Tibial artery (tissue), 4 donors: Measurements from ENCODE around the gene PTBP3.

Experiments used
- DNase-seq, 2 donors: peaks; one replicate each; pipeline ENCODE4 v3.0.0-alpha.2; 2019
- H3K27ac ChIP-seq, 2 donors: fragments of 200-600 bp; sonication (generic) in 1 of 2; 1 replicate in 1 of 2; 2 replicates in 1 of 2; pipeline ENCODE4 v1.5.1; 2018 to 2019; ENCODE audit warnings: mild to moderate bottlenecking in 1 of 2
- H3K27me3 ChIP-seq, 2 donors: fragments of 200-600 bp; sonication (generic) in 1 of 2; one replicate each; pipeline versions ENCODE4 v1.5.1 to v1.6.0; 2016 to 2019
- H3K36me3 ChIP-seq, 3 donors: fragments of 200-600 bp; sonication (generic) in 2 of 3; one replicate each; pipeline ENCODE4 v1.5.1; 2016 to 2019; ENCODE audit warnings: mild to moderate bottlenecking in 2 of 3
- H3K4me1 ChIP-seq, 4 donors: fragments of 200-600 bp; sonication (generic) in 2 of 4; 1 replicate in 3 of 4; 2 replicates in 1 of 4; pipeline ENCODE4 v1.5.1; 2016 to 2019
- H3K4me3 ChIP-seq, 2 donors: fragments of 200-600 bp; sonication (generic) in 1 of 2; 1 replicate in 1 of 2; 2 replicates in 1 of 2; pipeline ENCODE4 v1.5.1; 2018 to 2019; ENCODE audit warnings: mild to moderate bottlenecking in 2 of 2
- H3K9me3 ChIP-seq, 3 donors: fragments of 200-600 bp; sonication (generic) in 1 of 3; one replicate each; pipeline ENCODE4 v1.5.1; 2016 to 2019
- CTCF ChIP-seq, 2 experiments: fragments of 200-600 bp in 1 of 2; fragments of 450-650 bp in 1 of 2; IDR thresholded peaks; one replicate each; pipeline ENCODE4 v1.5.1; 2017 to 2019; ENCODE audit warnings: antibody characterized with exemption in 2 of 2, mild to moderate bottlenecking in 1 of 2, moderate library complexity in 1 of 2
- intact Hi-C: fragments of 100-400 bp; cut with DNase I; formaldehyde crosslinking; loops from one replicate; pipeline ENCODE4 v1.15.0; 2023; ENCODE audit warnings: low total_unique reads

PTBP3 gene

DNA sequence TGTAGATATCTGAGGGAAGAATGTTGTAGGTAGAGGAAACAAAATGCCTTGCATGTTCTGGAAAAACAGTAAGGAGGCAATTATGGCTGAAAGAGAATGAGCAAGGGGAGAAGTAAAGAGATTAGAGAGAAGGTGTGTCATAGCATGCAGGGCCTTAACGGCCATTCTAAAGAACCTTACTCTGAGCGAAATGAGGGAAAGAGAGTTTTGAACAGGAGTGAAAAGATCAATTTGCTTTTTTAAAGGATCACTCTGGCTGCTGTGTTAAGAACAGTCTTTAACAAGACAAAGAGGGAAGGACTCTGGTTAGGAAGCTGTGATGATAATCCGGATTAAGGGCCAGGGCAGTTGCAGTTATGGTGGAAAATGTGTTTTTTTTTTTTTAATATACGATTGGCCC lies 22.6 kb downstream of the PTBP3 start:
- H3K36me3 ChIP-seq = no peaks in the 10 kb centered on the region
- H3K9me3 ChIP-seq = no peaks in the 10 kb centered on the region
- no peak overlapping the region for H3K27ac ChIP-seq
- intact Hi-C loops = no loop called here
- H3K4me3 ChIP-seq = no peak overlapping the region
- no peak for DNase-seq
- no peak for TF ChIP-seq CTCF (IDR thresholded peaks at IDR 0.05)
- H3K27me3 ChIP-seq = no peaks in the 10 kb centered on the region
- peaks cover 0 to 14% (median 0%) of the 10 kb centered on the region in 4 donors for H3K4me1 ChIP-seq

GRCh38 chr9:112308588-112308987 lies 24.8 kb downstream of the PTBP3 start:
- TF ChIP-seq CTCF (IDR thresholded peaks at IDR 0.05) = no peak
- peaks cover 0 to under 1% (median 0%) of the 10 kb centered on the region in 4 donors for H3K4me1 ChIP-seq
- H3K36me3 ChIP-seq = no peaks in the 10 kb centered on the region
- no peaks in the 10 kb centered on the region for H3K9me3 ChIP-seq
- no peak overlapping the region for H3K4me3 ChIP-seq
- no peak for DNase-seq
- no peaks in the 10 kb centered on the region for H3K27me3 ChIP-seq
- intact Hi-C loops = no loop called here
- no peak overlapping the region for H3K27ac ChIP-seq

DNA sequence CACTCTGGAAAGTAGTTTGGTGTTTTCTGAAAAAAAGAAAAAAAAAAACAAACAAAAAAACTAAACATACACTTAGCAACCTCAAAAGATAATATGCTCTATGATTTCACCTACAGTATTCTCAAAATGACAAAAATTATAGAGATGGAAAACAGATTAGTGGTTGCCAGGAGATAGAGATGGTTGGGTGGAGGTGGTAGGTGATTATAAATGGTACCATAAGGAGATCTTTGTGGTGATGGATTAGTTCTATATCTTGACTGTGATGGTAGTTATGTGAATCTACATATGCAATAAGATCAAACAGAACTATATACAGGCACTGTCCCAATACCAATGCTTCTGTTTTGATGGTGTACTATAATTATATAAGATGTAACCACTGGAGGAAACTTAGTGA lies 32.0 kb downstream of the PTBP3 start:
- no peak overlapping the region for H3K4me3 ChIP-seq
- H3K27me3 ChIP-seq = no peaks in the 10 kb centered on the region
- H3K9me3 ChIP-seq = no peaks in the 10 kb centered on the region
- H3K36me3 ChIP-seq = no peaks in the 10 kb centered on the region
- no peak overlapping the region for H3K27ac ChIP-seq
- TF ChIP-seq CTCF (IDR thresholded peaks at IDR 0.05) = no peak
- no peak for DNase-seq
- peaks cover 0 to 19% (median 4%) of the 10 kb centered on the region in 4 donors for H3K4me1 ChIP-seq
- intact Hi-C loops = no loop called here

DNA sequence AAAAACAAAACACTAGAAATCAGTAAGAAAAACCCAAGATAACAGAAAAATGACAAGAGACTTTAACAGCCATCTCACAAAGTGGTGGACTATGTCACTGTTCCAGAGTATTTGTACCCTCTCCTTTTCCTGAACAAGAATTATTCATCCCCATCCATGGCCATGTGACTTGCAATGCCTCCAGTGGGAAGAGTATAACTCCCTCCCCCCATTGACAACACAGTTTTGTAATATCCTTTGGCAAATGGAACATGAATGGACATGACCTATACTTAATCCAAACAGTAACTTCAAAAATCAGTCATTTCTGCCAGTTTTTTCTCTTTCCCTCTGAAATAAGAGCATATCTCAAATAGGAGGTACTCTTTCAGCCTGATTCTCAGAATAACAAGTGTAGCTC lies 33.9 kb downstream of the PTBP3 start:
- H3K27me3 ChIP-seq = no peaks in the 10 kb centered on the region
- intact Hi-C loops = no loop called here

GRCh38 chr9:112296929-112297328 lies 36.5 kb downstream of the PTBP3 start:
- no peak for DNase-seq
- intact Hi-C loops = no loop called here
- Histone ChIP-seq H3K27ac (no peak overlapping the region), H3K27me3 (no peaks in the 10 kb centered on the region), H3K4me3 (no peak overlapping the region), H3K36me3 (no peaks in the 10 kb centered on the region), H3K4me1 (peaks cover 0 to 19% (median 4%) of the 10 kb centered on the region in 4 donors), H3K9me3 (no peaks in the 10 kb centered on the region)
- no peak for TF ChIP-seq CTCF (IDR thresholded peaks at IDR 0.05)

More for the DNA sequence above, 33.9 kb downstream of the PTBP3 start:
- peak in 1 of 2 donors; percentile 27 for DNase-seq
- no peaks in the 10 kb centered on the region for H3K36me3 ChIP-seq
- H3K9me3 ChIP-seq = no peaks in the 10 kb centered on the region
- H3K4me1 ChIP-seq = peaks cover 0 to 19% (median 4%) of the 10 kb centered on the region in 4 donors
- no peak overlapping the region for H3K4me3 ChIP-seq
- no peak overlapping the region for H3K27ac ChIP-seq
- no peak for TF ChIP-seq CTCF (IDR thresholded peaks at IDR 0.05)

DNA sequence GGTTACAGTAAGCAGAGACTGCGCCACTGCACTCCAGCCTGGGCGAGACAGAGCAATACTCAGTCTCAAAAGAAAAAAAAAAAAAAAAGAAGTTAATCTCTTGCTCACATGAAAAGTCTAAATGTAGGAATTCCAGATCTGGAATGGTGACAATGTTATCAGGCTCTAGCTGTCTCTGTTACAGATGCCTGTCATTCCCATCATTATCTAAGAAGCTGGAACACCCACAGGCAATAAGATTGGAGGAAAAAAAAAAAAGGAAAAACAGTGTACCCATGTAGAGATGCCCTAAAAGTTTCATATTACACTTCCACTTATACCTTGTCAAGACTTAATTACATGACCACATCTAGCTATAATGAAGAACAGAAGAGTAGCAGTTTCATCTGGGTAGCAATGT lies 38.2 kb downstream of the PTBP3 start:
- Histone ChIP-seq H3K27ac (no peak overlapping the region), H3K4me1 (peaks cover 0 to 17% (median 4%) of the 10 kb centered on the region in 4 donors), H3K9me3 (no peaks in the 10 kb centered on the region), H3K27me3 (no peaks in the 10 kb centered on the region), H3K36me3 (no peaks in the 10 kb centered on the region), H3K4me3 (no peak overlapping the region)
- intact Hi-C loops = no loop called here
- no peak for TF ChIP-seq CTCF (IDR thresholded peaks at IDR 0.05)
- no peak for DNase-seq
